Neural progenitor cell (in vitro differentiated cells): ENCODE measurements around the gene ABCC6.

Experiments
- EZH2 ChIP-seq: fragments of 200-600 bp; sonication (generic); IDR thresholded peaks from 2 replicates; pipeline ENCODE4 v1.6.1; 2017; ENCODE audit warnings: antibody characterized with exemption, mild to moderate bottlenecking, moderate library complexity
- EZH2phosphoT487 ChIP-seq: fragments of 200-600 bp; sonication (generic); IDR thresholded peaks from 2 replicates; pipeline ENCODE4 v1.6.1; 2017; ENCODE audit warnings: antibody characterized with exemption
- TF ChIP-seq, protein P1 (sequence below): fragments of 200-600 bp; sonication (generic); IDR thresholded peaks from 2 replicates; pipeline ENCODE4 v1.5.1; 2017; ENCODE audit warnings: antibody characterized with exemption, mild to moderate bottlenecking

DNA sequence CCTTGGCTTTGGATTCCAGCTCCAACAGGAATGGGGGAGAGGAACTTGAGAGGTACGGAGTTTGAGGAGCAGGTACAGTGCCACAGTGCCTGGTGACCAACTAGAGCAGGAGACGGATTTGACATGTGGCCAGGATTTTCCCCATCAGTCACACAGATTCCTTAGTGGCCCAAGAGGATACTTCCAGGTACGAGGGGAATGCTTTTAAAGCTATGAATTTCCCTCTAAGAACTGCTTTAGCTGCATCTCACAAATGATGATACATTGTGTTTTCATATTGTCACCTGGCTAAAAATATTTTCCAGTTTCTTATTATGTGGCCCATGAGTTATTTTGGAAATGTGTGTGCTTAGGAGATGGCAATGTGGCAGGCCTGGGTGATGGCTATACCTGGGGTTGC lies 98.3 kb downstream of the ABCC6 start:
- TF ChIP-seq, protein P1, sequence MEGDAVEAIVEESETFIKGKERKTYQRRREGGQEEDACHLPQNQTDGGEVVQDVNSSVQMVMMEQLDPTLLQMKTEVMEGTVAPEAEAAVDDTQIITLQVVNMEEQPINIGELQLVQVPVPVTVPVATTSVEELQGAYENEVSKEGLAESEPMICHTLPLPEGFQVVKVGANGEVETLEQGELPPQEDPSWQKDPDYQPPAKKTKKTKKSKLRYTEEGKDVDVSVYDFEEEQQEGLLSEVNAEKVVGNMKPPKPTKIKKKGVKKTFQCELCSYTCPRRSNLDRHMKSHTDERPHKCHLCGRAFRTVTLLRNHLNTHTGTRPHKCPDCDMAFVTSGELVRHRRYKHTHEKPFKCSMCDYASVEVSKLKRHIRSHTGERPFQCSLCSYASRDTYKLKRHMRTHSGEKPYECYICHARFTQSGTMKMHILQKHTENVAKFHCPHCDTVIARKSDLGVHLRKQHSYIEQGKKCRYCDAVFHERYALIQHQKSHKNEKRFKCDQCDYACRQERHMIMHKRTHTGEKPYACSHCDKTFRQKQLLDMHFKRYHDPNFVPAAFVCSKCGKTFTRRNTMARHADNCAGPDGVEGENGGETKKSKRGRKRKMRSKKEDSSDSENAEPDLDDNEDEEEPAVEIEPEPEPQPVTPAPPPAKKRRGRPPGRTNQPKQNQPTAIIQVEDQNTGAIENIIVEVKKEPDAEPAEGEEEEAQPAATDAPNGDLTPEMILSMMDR: no peak
- TF ChIP-seq EZH2: no peak
- no peak for TF ChIP-seq EZH2phosphoT487
